ENCODE measurements around the gene CCDC15. TPM values are rescaled to one million over a fixed set of nuclear protein-coding genes. Genes with fewer than 3 reads are reported as not detected.
A peak's percentile ranks its signal among the peaks of the same experiment; 100 is the strongest.

CCDC15 gene, protein sequence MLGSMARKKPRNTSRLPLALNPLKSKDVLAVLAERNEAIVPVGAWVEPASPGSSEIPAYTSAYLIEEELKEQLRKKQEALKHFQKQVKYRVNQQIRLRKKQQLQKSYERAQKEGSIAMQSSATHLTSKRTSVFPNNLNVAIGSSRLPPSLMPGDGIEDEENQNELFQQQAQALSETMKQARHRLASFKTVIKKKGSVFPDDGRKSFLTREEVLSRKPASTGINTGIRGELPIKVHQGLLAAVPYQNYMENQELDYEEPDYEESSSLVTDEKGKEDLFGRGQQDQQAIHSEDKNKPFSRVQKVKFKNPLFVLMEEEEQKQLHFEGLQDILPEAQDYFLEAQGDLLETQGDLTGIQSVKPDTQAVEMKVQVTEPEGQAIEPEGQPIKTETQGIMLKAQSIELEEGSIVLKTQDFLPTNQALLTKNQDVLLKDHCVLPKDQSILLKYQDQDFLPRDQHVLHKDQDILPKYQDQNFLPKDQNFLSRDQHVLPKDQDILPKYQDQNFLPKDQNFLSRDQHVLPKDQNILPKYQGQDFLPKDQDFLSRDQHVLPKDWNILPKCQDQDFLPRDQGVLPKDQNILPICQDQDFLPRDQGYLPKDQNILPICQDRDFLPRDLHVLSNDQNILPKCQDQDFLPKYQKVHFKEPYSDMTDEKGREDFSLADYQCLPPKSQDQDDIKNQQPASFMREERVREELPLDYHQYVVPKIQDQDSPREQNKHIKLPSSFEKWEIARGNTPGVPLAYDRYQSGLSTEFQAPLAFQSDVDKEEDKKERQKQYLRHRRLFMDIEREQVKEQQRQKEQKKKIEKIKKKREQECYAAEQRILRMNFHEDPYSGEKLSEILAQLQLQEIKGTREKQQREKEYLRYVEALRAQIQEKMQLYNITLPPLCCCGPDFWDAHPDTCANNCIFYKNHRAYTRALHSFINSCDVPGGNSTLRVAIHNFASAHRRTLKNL
- polyA plus RNA-seq (ENCODE audit: insufficient read length in 3 of 3), result 1 to 10 TPM; 3.7 to 4.4 (median 4.2) TPM

DNA sequence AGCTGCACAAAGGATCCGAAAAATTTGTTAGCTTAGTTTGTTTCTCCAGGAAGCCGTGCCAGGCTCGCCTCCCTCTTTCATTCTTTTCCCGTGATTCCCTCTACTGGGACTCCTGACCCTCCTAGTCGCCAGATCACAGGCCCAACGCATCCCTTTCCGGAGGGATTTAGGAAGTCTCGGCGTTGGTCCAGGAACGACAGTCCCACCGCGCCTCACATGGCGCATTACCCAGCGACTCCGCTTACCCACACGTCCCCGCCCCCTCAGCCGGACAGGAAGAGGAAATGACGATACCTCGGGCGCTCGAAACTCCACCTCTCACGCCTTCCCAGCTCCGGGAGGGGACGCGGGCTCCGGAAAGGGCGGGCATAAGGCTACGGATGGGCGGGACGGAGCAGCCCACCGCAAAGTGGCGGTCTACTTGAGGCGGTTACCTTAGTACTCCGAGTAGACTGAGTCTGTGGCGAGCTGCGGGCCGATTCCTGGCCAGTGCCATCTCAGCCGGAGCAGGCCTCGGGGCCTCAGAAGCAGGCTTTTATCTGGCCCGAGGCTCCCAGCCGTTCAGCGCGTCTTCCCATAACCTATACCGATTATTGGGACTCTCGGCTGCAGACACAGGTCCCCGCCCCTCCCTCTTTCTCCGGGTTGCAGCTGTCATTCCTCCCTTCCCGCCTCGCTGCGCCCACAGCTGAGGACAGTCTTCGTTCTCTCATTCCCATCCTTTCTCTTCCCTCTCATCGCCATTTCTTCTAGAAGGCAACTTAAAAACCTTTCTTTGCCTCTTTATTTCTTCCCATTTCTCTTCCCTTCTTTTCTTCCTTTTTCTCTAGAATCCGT lies at the start of gene CCDC15:
Gene CCDC15, plus strand, starts transcription at position 450 of the 837 bp plus-strand sequence. CDS start 531 bp downstream, outside the sequence.
- DNase-seq (ENCODE audit: low read depth in 3 of 3, low spot score in 2 of 3), result peak; percentile 89 to 97 (median 96)

DNA sequence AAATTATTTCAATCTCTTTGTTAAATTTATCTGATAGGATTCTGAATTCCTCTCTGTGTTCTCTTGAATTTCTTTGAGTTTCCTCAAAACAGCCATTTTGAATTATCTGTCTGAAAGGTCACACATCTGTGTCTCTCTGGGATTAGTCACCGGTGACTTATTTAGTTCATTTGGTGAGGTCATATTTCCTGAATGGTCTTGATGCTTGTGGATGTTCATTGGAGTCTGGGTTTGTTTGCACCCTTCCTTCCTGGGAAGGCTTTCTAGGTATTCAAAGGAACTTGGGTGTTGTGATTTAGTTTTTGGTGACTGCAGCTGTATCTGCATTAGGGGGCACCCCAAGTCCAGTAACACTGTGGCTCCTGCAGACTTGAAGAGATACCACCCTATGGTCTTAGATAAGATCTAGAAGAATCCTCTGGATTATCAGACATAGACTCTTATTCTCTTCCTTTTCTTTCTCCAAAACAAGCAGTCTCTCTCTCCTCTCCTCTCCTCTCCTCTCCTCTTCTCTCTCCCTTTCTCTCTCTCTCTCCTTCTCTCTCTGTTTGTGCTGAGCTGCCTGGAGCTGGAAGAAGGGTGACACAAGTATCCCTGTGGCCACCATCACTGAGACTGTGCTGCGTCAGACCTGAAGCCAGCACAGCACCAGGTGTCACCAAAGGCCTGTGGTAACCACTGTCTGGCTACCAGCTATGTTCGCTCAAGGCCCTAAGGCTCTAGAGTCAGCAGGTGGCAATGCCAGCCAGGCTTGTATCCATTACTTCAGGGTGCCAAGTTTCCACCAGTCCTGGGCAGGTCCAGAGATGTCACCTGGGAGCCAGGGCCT lies 38.2 kb upstream of the CCDC15 start:
- no peak for DNase-seq (ENCODE audit: low read depth in 3 of 3, low spot score in 2 of 3)

DNA sequence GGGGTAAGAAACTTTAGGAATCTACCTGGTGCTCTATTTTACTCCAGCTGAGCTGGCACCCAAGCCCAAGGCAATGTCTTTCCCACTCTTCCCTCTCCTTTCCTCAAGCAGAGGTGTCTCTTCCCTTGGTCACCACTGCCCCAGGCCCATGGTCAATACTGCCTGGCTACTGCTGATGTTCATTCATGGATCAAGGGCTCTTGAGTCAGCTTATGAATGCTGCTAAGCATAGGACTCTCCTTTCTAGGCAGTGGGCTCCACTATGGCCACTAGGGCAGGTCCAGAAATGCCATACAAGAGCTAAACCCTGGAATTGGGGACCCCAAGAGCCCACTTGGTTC lies 37.7 kb upstream of the CCDC15 start:
- DNase-seq (ENCODE audit: low read depth in 3 of 3, low spot score in 2 of 3), result no peak

DNA sequence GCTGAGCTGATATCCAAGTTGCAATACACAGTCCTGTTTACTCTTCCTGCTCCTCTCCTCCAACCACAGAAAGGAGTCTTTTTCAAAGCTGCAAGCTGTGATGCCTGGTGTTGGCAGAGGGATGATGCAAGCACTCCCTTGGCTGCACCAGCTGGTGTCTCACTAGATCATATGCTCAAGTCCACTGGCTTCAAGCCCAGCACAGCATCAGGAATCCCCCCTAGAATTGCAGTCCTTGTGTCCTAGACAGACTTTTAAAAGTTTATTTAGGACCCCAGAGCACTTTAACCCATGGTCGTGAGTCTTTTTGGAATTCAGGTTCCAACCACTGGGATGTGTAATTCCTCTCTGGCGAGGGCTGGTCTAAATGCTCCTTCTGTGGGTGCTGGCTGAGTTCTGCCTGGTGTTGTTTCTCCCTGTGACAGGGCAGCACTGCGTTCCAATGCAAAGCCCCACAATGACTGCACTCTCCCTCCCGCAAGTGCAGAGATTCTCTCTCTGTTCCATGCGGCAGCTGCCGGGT lies 36.8 kb upstream of the CCDC15 start:
- DNase-seq (ENCODE audit: low read depth in 3 of 3, low spot score in 2 of 3), result no peak

DNA sequence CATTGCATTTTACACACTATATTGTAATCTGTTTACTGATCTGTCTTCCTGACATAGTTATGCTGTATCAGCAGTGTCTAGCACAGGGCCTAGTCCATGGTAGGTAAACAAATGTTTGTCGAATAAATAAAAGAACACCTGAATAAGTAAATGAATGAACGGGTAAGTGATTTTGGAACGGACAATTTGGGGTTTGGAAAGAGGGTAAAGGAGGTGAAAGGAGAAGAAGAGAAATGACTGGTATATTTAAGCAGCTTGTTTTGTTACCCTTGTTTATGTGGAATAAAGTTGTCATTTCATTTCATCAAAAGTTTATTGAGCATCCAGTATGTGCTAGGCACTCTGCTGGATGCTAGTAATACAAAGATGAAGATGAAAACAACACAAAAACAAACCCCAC lies 35.1 kb upstream of the CCDC15 start, which contains the start of gene HEPN1:
Gene HEPN1, plus strand, starts transcription at position 301 of the 400 bp plus-strand sequence.
- no peak for DNase-seq (ENCODE audit: low read depth in 3 of 3, low spot score in 2 of 3)

DNA sequence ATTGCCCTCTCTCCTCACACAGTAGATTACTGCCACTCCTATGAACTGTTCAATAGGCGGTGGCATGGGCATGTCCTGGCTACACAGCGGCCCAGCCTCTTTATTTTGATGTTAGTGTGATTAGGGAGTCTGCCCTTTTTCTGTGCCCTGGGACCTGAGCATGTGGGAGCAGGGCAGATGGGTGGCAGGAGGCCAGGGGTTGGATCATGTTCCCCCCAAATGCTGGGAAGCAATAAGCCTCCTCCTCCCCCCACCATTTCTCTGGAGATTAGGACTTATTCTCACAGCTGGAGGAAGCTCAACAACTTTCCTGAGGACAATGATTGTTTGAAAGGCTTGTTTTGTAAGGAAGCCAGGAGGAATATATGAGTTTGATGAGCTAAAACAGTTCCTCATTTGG lies 34.1 kb upstream of the CCDC15 start:
- no peak for DNase-seq (ENCODE audit: low read depth in 3 of 3, low spot score in 2 of 3)

DNA sequence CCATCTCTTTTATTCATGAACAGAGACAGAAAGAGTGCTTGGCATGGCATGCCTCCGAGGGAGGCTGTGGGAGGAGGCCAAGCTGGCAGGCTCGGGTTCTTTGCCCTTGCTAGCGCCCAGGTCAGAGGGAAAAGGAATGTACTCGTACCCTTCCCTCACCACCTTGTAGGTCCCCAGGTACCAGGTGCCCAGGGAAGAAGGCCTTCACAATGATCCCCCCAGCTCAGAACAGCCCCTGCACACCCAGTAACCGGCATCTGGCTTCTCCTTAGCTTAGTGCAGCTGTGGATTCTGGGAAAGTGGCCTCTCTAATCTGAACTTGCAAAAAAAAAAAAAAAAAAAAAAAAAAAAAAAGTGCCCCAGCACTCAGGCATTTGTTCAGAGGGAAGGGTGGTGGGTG lies 33.6 kb upstream of the CCDC15 start:
- DNase-seq (ENCODE audit: low read depth in 3 of 3, low spot score in 2 of 3), result no peak

DNA sequence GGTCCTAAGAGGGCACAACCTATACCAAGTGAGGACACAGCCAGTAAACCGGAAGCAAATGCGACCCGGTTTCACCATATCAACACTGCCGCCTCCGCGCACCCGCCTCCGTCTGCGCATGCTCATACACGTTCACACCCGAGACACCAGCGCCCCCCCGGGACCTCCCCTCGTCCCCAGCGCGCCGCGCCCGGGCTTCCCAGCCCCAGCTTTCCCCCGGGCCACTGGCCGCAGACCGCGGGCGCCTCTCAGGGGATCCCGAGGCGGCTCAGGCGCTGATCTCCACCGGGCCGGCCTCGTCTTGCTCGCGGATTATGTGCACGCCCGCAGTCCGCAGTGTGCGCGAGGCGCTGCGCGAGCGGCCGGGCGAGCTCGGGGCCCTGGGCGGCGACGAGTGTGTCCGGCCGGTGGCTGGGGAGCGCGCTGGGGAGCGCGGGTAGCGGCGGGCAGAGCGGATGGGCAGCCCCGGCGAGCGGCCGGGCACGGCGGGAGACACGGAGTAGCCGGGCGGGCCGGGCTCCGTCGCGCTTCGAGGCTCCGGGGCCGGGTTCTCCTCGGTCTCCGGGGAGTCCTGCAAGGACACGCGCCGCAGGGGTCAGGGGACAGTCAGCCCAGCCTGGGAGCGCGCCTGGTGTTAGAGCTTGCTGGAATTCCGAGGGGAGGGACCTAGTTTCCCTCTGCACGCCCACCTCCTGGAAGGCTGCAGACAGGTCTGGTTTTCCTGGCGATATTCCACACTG lies 33.0 kb upstream of the CCDC15 start:
- peak in 2 of 3 donors; percentile 67 to 71 for DNase-seq (ENCODE audit: low read depth in 3 of 3, low spot score in 2 of 3)

DNA sequence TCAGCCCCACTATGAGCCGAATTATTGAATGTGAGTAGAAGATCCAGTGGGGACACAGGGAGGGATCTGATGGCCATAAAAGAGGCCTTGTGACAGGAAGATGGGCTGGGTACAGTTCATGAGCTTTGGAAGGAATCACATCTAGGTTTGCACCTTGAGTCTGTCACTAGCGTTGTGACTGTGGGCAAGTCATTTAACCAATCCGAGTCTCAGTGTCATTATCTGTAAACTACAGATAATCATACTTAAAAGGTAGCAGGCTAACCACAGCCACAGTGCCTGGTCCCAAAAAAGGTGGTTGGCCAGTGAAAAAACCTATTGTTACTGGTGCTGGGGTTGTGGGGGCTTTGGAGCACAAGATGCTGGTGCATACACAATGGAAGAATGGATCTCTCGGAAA lies 31.2 kb upstream of the CCDC15 start:
- no peak for DNase-seq (ENCODE audit: low read depth in 3 of 3, low spot score in 2 of 3)

DNA sequence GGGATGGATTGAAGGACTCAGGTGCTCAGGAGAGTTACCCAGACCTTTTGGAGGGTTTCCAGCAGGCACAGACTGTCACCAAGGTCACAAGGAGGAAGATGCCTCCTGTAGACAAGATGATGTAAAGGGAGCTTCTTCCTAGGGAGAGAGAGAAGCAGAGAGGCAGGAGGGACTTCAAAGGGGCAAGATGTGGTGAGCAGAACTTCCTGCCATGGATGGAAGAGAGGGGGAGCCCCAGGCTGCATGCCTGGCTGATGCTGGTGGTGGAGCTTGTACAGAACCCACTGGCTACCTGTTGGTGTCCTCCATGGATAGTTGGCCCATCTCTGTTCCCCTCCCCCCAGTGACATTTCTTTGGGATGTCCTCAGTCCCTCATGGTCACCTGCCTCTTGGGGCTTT lies 30.7 kb upstream of the CCDC15 start:
- no peak for DNase-seq (ENCODE audit: low read depth in 3 of 3, low spot score in 2 of 3)

DNA sequence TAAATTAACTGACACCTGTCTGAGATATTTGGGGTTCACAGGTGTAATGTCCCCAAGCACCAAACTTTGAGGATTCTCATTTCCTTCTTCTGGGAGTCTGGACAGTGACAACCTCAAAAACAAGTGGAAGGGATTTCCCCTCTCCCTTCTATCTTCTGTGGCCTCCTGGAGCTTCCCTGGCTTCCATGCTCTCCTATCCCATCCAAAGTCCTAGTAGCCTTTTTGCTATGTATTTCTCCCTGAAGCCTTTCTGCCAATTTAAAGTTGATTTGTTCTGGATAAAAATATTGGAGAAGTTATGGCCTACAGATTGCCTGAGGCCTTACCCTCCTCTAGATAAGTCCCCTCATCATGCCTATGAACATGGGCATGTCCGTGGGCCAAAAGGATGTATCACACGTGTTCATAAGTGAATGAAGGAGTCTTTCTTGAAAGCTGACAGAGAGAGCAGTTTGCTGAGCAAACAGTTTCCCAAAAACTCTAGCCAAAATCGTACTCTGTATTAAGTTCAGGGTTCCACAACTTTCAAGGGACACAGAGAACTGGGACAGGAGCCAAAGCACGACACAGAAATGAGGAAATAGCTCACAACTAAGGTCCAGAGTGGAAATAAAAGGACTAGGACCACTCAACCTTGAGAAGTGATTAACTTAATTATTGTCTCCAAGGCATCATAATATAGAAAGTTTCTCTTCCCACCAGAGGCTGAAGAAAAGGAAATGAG lies 24.9 kb upstream of the CCDC15 start:
- DNase-seq (ENCODE audit: low read depth in 3 of 3, low spot score in 2 of 3), result no peak

DNA sequence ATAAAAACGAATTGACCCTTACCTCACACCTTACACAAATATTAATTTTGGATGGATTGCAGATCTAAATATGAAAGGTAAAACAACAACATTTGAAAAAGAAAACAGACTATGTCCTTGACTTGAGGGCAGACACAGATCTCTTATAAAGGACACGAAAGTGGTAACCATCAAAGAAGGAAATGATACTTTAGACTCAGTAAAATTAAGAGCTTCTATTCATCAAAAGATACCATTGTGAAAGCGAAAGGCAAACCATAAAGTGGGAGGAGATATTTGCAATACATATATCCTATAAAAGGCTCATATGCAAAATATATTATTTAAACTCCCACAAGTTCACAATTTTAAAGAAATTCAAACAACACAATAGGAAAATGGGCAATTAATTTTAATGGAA lies 23.2 kb upstream of the CCDC15 start:
- no peak for DNase-seq (ENCODE audit: low read depth in 3 of 3, low spot score in 2 of 3)

DNA sequence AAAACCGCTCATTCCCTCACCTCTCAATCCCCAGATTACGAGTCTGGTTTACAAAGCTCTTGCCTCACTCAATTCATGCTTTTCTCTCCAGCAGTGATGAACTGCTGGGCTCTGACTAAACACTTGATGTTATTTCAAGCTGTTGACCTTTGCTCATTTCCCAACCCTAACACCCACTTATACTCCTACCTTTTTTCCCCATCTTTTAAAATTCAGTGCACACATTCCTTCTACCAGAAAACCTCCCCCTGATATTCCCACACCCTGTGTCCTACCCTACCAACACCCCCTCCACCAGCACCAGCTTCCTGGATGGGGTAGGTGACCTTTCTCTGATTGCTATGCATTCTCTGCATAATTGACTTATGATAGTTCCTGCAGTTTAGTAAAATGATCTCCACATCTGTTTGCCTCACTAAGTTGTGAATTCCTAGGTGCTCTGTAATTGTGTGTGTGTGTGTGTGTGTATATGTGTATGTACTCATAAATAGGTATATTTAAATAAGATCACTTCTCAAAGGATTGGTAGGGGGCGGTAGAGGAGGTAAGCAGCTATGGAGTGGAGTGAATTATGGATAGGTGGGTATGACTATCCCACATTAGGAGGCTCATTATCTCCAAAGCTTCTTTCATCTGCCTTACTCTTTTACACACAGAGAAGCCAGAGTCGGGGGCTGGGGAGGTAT lies 19.0 kb upstream of the CCDC15 start:
- DNase-seq (ENCODE audit: low read depth in 3 of 3, low spot score in 2 of 3), result no peak

DNA sequence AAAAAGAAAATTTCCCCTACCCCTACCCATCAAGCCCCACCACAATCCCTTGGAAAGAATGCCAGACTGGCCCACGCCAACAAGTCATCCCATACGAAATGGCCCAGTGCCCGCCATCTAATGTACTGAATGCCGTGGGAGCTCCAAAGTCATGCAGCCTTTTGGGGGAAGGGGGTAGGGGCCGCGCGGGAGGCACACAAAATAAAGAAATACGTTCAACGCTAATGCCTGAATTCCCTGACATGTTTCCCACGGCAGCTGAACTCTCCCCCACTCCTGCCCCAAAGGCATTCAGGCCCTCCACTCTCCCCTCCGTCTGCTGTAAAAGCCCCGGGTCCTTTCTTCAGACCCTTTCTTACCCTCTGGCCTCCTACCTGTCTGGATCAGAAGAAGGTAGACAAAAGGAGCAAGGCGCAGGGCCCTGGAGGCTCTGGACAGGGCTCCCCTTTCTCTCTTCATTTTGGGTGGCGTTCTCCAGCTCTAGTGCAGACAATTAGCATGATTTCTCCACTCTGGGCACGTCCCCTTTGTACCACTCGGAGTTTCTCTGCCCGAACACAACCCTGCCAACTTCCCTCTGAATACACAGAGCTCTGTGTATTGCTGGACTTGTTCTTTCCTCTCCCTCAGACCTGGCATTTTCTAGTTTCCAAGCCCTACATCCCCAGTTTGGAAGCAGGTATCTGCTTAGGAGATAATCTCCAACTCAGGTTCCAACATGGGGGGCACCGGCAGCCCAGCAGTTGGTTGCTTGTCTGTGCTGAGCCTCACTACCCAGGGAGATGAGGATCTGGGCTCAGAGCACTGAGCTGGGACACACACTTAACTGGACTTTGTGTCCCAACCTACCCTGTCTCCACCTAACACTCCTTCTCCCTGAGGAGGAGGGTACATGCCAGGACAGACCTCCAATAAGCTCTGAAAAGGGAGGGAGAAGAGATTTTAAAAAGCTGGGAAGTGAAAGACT lies 18.2 kb upstream of the CCDC15 start, which contains the start of gene HEPACAM:
Gene HEPACAM, minus strand, starts transcription at position 500 of the 967 bp plus-strand sequence. Its CDS starts 41 bp downstream, at position 459.
- DNase-seq (ENCODE audit: low read depth in 3 of 3, low spot score in 2 of 3), result no peak

DNA sequence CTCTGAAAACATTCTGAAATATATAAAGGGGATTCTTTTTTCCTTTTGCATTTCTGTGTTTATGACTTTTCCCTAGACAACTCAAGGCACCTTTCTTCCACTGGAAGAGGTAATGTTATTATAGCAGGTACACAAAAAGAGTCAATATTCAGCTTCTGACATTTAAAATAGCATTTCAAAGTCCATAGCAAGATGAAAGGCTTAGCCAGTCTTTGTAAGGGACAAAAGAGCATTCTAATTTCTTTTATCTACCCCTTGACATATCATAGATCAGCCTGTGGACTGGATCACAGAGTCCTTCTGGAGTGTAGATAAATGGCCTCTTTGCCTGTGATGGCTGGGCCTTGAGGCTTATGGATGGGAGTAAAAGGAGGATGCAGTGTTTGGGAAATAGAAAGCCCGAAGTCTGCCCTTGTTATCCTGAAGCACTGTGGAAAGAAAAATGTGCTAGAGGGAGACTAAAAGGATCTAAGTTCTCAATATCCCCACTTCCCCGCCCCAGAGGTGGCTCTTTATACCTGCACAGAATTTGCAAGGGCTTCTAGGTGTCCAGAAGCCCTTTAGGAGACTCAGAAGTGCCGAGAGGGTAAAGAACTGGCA lies 16.6 kb upstream of the CCDC15 start:
- DNase-seq (ENCODE audit: low read depth in 3 of 3, low spot score in 2 of 3), result no peak

DNA sequence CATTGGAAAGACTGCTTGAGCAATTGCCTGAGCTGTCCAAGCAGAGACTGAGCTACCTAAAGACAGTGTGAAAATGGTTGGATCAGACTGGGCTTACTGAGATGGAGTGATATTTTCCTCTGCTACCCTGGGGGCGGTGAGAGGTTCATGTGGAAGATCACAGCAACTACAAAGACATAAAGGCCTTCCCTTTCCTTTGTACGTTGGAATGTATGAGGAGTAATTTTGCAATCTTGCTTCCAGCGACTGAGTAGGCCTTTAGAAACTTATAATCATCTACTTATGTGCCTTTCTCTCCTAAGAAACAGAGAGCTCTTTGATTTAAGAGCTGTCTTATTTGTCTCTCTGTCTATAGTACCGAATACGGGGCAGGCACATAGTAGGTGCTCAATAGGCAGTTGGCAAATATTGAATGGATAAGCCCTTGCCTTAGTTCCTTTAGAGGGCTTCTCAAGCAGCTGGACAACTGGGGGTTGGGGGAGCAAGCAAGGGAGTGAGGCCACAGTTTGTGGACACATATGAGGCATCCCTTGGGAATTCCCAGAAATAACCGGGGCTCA lies 15.7 kb upstream of the CCDC15 start:
- DNase-seq (ENCODE audit: low read depth in 3 of 3, low spot score in 2 of 3), result no peak

Measured in right renal cortex interstitium (tissue), 3 donors.